Loucy (cell line): ENCODE results near the gene HS6ST1.
"Not testable (repeated sequence)": the region's sequence is repeated elsewhere in the genome, so short reads cannot be mapped to it uniquely, and the experiment has no call there.

Experiments
- EZH2phosphoT487 ChIP-seq: fragments of 200-600 bp; IDR thresholded peaks from 2 replicates; pipeline ENCODE4 v1.6.1; 2018; ENCODE audit warnings: antibody characterized with exemption, mild to moderate bottlenecking, moderate library complexity, borderline replicate concordance
- TF ChIP-seq, protein P1 (sequence below): fragments of 200-600 bp; sonication (generic); conservative IDR thresholded peaks from 2 replicates; pipeline ENCODE4 v1.5.1; 2014; ENCODE audit warnings: mild to moderate bottlenecking, antibody characterized with exemption, low read length

DNA sequence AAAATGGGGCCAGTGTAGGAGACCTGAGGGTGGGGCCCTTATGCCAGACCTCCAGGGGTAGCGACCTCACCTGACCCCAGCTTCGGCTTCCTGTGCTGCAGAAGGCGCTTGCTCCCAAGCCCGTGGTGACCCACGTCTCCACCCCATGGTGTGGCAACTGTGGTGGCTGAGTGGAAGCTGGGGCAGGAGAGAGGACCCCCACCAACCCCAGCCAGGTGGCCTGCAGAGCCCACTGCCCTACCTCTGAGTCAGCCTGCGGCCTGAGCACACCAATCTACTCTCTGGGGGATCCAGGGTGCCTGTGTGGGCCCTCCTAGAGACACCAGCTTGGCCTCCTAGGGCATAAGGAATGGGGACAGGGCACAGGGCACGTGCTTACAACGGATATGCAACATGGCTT lies 52.2 kb downstream of the HS6ST1 start:
- TF ChIP-seq, protein P1, sequence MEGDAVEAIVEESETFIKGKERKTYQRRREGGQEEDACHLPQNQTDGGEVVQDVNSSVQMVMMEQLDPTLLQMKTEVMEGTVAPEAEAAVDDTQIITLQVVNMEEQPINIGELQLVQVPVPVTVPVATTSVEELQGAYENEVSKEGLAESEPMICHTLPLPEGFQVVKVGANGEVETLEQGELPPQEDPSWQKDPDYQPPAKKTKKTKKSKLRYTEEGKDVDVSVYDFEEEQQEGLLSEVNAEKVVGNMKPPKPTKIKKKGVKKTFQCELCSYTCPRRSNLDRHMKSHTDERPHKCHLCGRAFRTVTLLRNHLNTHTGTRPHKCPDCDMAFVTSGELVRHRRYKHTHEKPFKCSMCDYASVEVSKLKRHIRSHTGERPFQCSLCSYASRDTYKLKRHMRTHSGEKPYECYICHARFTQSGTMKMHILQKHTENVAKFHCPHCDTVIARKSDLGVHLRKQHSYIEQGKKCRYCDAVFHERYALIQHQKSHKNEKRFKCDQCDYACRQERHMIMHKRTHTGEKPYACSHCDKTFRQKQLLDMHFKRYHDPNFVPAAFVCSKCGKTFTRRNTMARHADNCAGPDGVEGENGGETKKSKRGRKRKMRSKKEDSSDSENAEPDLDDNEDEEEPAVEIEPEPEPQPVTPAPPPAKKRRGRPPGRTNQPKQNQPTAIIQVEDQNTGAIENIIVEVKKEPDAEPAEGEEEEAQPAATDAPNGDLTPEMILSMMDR: not testable (repeated sequence)
- TF ChIP-seq EZH2phosphoT487: not testable (repeated sequence)
